ENCODE measurements around the gene PIEZO2. TPM values are rescaled to one million over a fixed set of nuclear protein-coding genes. Genes with fewer than 3 reads are reported as not detected.

The PIEZO2 gene
- total RNA-seq, 4 donors from 2014 or later, result 0.18 to 3.0 (median 0.21) TPM

GRCh38 chr18:11040359-11040758 lies 109.0 kb downstream of the PIEZO2 start:
- intact Hi-C loops (cut with DNase I; ENCODE audit: low total_unique reads), result no loop called here
- Histone ChIP-seq H3K27me3 (no peaks in the 10 kb centered on the region), H3K27ac (no peak overlapping the region), H3K36me3 (no peaks in the 10 kb centered on the region), H3K4me1 (peaks cover 0 to 3% of the 10 kb centered on the region in 2 donors), H3K4me3 (no peak overlapping the region), H3K9me3 (no peaks in the 10 kb centered on the region)
- ATAC-seq (no peak), DNase-seq (no peak)
- in situ Hi-C loops (cut with MboI; ENCODE audit: low sequenced_read_pairs in 4 of 4), result loop anchor here (5.0 to 25.0 kb wide), 5 partner anchors 64 to 522 kb away; no protein-coding TSS in a partner anchor
- no peak for TF ChIP-seq CTCF (IDR thresholded peaks at IDR 0.05 in 4 of 5, conservative IDR thresholded peaks at IDR 0.05 in 1 of 5)

GRCh38 chr18:11037533-11038240 lies 111.7 kb downstream of the PIEZO2 start:
- Histone ChIP-seq H3K27ac (no peak overlapping the region), H3K4me1 (peaks cover 0 to 3% of the 10 kb centered on the region in 2 donors), H3K27me3 (no peaks in the 10 kb centered on the region), H3K9me3 (no peaks in the 10 kb centered on the region), H3K4me3 (no peak overlapping the region), H3K36me3 (no peaks in the 10 kb centered on the region)
- no peak for TF ChIP-seq POLR2A (IDR thresholded peaks at IDR 0.05)
- TF ChIP-seq CTCF (IDR thresholded peaks at IDR 0.05 in 4 of 5, conservative IDR thresholded peaks at IDR 0.05 in 1 of 5), result no peak
- intact Hi-C loops (cut with DNase I; ENCODE audit: low total_unique reads) (no loop called here), in situ Hi-C loops (cut with MboI; ENCODE audit: low sequenced_read_pairs in 4 of 4) (loop anchor here in 2 of 4 donors (25.0 kb wide), 2 partner anchors 175 to 525 kb away; no protein-coding TSS in a partner anchor)
- no peak for ATAC-seq
- DNase-seq, result no peak

GRCh38 chr18:11035814-11036495 lies 113.4 kb downstream of the PIEZO2 start:
- intact Hi-C loops (cut with DNase I; ENCODE audit: low total_unique reads) (no loop called here), in situ Hi-C loops (cut with MboI; ENCODE audit: low sequenced_read_pairs in 4 of 4) (loop anchor here in 2 of 4 donors (25.0 kb wide), 2 partner anchors 174 to 526 kb away; no protein-coding TSS in a partner anchor)
- Histone ChIP-seq H3K27me3 (no peaks in the 10 kb centered on the region), H3K4me1 (peaks cover 0 to 3% of the 10 kb centered on the region in 2 donors), H3K36me3 (no peaks in the 10 kb centered on the region), H3K4me3 (no peak overlapping the region), H3K27ac (no peak overlapping the region), H3K9me3 (no peaks in the 10 kb centered on the region)
- DNase-seq (no peak), ATAC-seq (no peak)
- TF ChIP-seq CTCF (IDR thresholded peaks at IDR 0.05 in 4 of 5, conservative IDR thresholded peaks at IDR 0.05 in 1 of 5) (no peak), POLR2A (IDR thresholded peaks at IDR 0.05) (no peak)

- Histone ChIP-seq H3K36me3 (no peaks in the 10 kb centered on the region), H3K9me3 (no peaks in the 10 kb centered on the region), H3K27ac (no peak overlapping the region), H3K4me3 (no peak overlapping the region), H3K4me1 (no peaks in the 10 kb centered on the region), H3K27me3 (no peaks in the 10 kb centered on the region)
- TF ChIP-seq CTCF (IDR thresholded peaks at IDR 0.05 in 4 of 5, conservative IDR thresholded peaks at IDR 0.05 in 1 of 5), result no peak
- no peak for TF ChIP-seq POLR2A (IDR thresholded peaks at IDR 0.05)
- in situ Hi-C loops (cut with MboI; ENCODE audit: low sequenced_read_pairs in 4 of 4) (loop anchor here in 2 of 4 donors (25.0 kb wide), 2 partner anchors 173 to 527 kb away; no protein-coding TSS in a partner anchor), intact Hi-C loops (cut with DNase I; ENCODE audit: low total_unique reads) (no loop called here)
- DNase-seq (no peak), ATAC-seq (no peak)
Measured at GRCh38 chr18:11035376-11035775, 114.0 kb downstream of the PIEZO2 start.
